ENCODE data around the gene ZNF497. TPM values are rescaled to one million over a fixed set of nuclear protein-coding genes. Genes with fewer than 3 reads are reported as not detected.

ZNF497 gene
- total and polyA plus RNA-seq, 2 donors (not counting 1 experiment from before 2014, with no cell fraction given): 1.6 to 2.7 TPM

- no peak overlapping the region for H3K4me3 Mint-ChIP-seq
- 100% methylated on average over 2 of the region's 4 CpGs for WGBS (ENCODE audit: insufficient coverage)
- H3K27ac Mint-ChIP-seq: no peak overlapping the region
- Histone ChIP-seq H3K4me1 (ENCODE audit: control insufficient read depth in 2 of 2, insufficient read depth in 2 of 2, low read length in 2 of 2) (no peaks in the 10 kb centered on the region), H3K36me3 (replicated peaks in 1 of 2; ENCODE audit: control extremely low read depth in 1 of 2, control insufficient read depth in 1 of 2, extremely low read depth in 1 of 2, insufficient read depth in 2 of 2, low read length in 1 of 2) (peaks cover 1 to 25% of the 10 kb centered on the region in 2 experiments), H3K9ac (ENCODE audit: low read length) (no peak overlapping the region), H3K79me2 (ENCODE audit: control insufficient read depth, insufficient read depth, low read length) (no peaks in the 10 kb centered on the region), H2AFZ (ENCODE audit: insufficient read depth, low read depth, low read length, poor library complexity, severe bottlenecking) (no peak overlapping the region), H4K20me1 (ENCODE audit: control insufficient read depth, insufficient read depth, low read length, poor library complexity, severe bottlenecking) (no peaks in the 10 kb centered on the region), H3K9me3 (ENCODE audit: control extremely low read depth in 1 of 3, control insufficient read depth in 2 of 3, insufficient read depth in 1 of 3, low read length in 2 of 3) (peaks cover 0 to 5% (median 0%) of the 10 kb centered on the region in 3 donors), H3K4me2 (replicated peaks; ENCODE audit: low read depth, low read length, poor library complexity, severe bottlenecking) (no peak overlapping the region), H3K4me3 (ENCODE audit: control extremely low read depth in 1 of 5, extremely low read depth in 1 of 5, insufficient read depth in 1 of 5, low read depth in 2 of 5, low read length in 4 of 5) (no peak overlapping the region), H3K27ac (ENCODE audit: low read length in 2 of 2) (no peak overlapping the region), H3K27me3 (replicated peaks in 1 of 4; ENCODE audit: control extremely low read depth in 1 of 4, control insufficient read depth in 3 of 4, insufficient read depth in 4 of 4, low read length in 3 of 4) (no peaks in the 10 kb centered on the region)
- H3K4me1 Mint-ChIP-seq: no peaks in the 10 kb centered on the region
- H3K27me3 Mint-ChIP-seq: no peaks in the 10 kb centered on the region
- CTCF ChIA-PET: no interaction called here
- no peaks in the 10 kb centered on the region for H3K9me3 Mint-ChIP-seq (ENCODE audit: insufficient read depth)
- ATAC-seq (ENCODE audit: low read depth) (no peak), DNase-seq (no peak)
- intact Hi-C loops (cut with micrococcal nuclease): no loop called here
- POLR2A ChIA-PET: no interaction called here
- TF ChIP-seq CTCF (IDR thresholded peaks at IDR 0.05) (no peak), EZH2 (IDR thresholded peaks at IDR 0.05; ENCODE audit: borderline replicate concordance, insufficient read depth, low read depth, low read length, poor library complexity, severe bottlenecking) (no peak)
Observed at GRCh38 chr19:58318297-58318696, 44.3 kb downstream of the ZNF497 start.

- Histone ChIP-seq H3K79me2 (ENCODE audit: control insufficient read depth, insufficient read depth, low read length) (no peaks in the 10 kb centered on the region), H3K4me3 (ENCODE audit: control extremely low read depth in 1 of 5, extremely low read depth in 1 of 5, insufficient read depth in 1 of 5, low read depth in 2 of 5, low read length in 4 of 5) (no peak overlapping the region), H3K36me3 (replicated peaks in 1 of 2; ENCODE audit: control extremely low read depth in 1 of 2, control insufficient read depth in 1 of 2, extremely low read depth in 1 of 2, insufficient read depth in 2 of 2, low read length in 1 of 2) (peaks cover 1 to 32% of the 10 kb centered on the region in 2 experiments), H3K4me1 (ENCODE audit: control insufficient read depth in 2 of 2, insufficient read depth in 2 of 2, low read length in 2 of 2) (no peaks in the 10 kb centered on the region), H3K27ac (ENCODE audit: low read length in 2 of 2) (no peak overlapping the region), H3K4me2 (replicated peaks; ENCODE audit: low read depth, low read length, poor library complexity, severe bottlenecking) (no peak overlapping the region), H2AFZ (ENCODE audit: insufficient read depth, low read depth, low read length, poor library complexity, severe bottlenecking) (no peak overlapping the region), H4K20me1 (ENCODE audit: control insufficient read depth, insufficient read depth, low read length, poor library complexity, severe bottlenecking) (no peaks in the 10 kb centered on the region), H3K9ac (ENCODE audit: low read length) (no peak overlapping the region), H3K27me3 (replicated peaks in 1 of 4; ENCODE audit: control extremely low read depth in 1 of 4, control insufficient read depth in 3 of 4, insufficient read depth in 4 of 4, low read length in 3 of 4) (no peaks in the 10 kb centered on the region), H3K9me3 (ENCODE audit: control extremely low read depth in 1 of 3, control insufficient read depth in 2 of 3, insufficient read depth in 1 of 3, low read length in 2 of 3) (peaks cover 0 to 5% (median 0%) of the 10 kb centered on the region in 3 donors)
- Mint-ChIP-seq H3K27me3 (no peaks in the 10 kb centered on the region), H3K27ac (no peak overlapping the region), H3K9me3 (ENCODE audit: insufficient read depth) (no peaks in the 10 kb centered on the region), H3K4me3 (no peak overlapping the region), H3K4me1 (no peaks in the 10 kb centered on the region)
- ATAC-seq (ENCODE audit: low read depth): no peak
- intact Hi-C loops (cut with micrococcal nuclease): no loop called here
- ChIA-PET CTCF (no interaction called here), POLR2A (no interaction called here)
- peak; percentile 34 for DNase-seq
- WGBS (ENCODE audit: insufficient coverage): 88% methylated on average over 5 of the region's 7 CpGs
- TF ChIP-seq CTCF (IDR thresholded peaks at IDR 0.05) (no peak), EZH2 (IDR thresholded peaks at IDR 0.05; ENCODE audit: borderline replicate concordance, insufficient read depth, low read depth, low read length, poor library complexity, severe bottlenecking) (no peak)
Observed at GRCh38 chr19:58317476-58318072, 45.0 kb downstream of the ZNF497 start.

All from B cell (primary cell).